Neuron (in vitro differentiated cells): ENCODE measurements around the gene PGAP1.

ENCODE experiments used
- H2AFZ ChIP-seq: one replicate; pipeline ENCODE4 v1.6.1; 2013; ENCODE audit warnings: low read depth, mild to moderate bottlenecking, inconsistent platforms, low read length, moderate library complexity
- H3K27me3 ChIP-seq: one replicate; pipeline ENCODE4 v1.6.1; 2013; ENCODE audit warnings: low read length; ENCODE audit not compliant: insufficient read depth
- H3K36me3 ChIP-seq: one replicate; pipeline ENCODE4 v1.6.1; 2013; ENCODE audit warnings: low read length; ENCODE audit not compliant: insufficient read depth
- H3K4me1 ChIP-seq: one replicate; pipeline ENCODE4 v1.6.1; 2013; ENCODE audit warnings: low read length; ENCODE audit not compliant: insufficient read depth
- H3K4me3 ChIP-seq: 2 replicates; pipeline ENCODE4 v1.5.1; 2013; ENCODE audit warnings: mild to moderate bottlenecking, low read length, moderate library complexity
- H3K9me3 ChIP-seq: one replicate; pipeline ENCODE4 v1.6.1; 2013; ENCODE audit warnings: low read length

Gene PGAP1

DNA sequence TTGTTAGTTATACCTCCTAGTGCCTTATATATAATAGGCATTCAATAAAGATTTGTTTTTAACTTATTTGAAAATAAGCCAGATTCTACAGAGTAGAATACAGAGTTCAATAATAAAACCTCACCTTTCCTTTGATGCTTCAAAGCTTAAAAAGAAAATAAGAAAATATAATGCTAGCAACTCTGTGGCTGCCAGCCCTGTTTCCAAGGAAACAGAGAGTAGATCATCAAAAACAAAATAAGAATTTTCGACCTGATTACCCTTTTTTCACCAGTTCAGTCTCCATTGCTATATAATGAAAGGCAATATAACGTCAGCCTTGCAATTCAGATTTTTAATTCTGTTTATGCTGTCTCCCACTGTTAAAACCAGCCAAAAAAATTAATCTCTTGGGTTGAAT is 8.9 kb upstream of the PGAP1 start:
- H3K9me3 ChIP-seq: no peaks in the 10 kb centered on the region
- no peaks in the 10 kb centered on the region for H3K27me3 ChIP-seq
- no peaks in the 10 kb centered on the region for H3K4me1 ChIP-seq
- H3K36me3 ChIP-seq: no peaks in the 10 kb centered on the region
- no peak overlapping the region for H2AFZ ChIP-seq
- no peak overlapping the region for H3K4me3 ChIP-seq

GRCh38 chr2:196934672-196935071 is 8.2 kb upstream of the PGAP1 start:
- Histone ChIP-seq H3K4me3 (no peak overlapping the region), H3K4me1 (no peaks in the 10 kb centered on the region), H3K36me3 (no peaks in the 10 kb centered on the region), H3K27me3 (no peaks in the 10 kb centered on the region), H2AFZ (no peak overlapping the region), H3K9me3 (no peaks in the 10 kb centered on the region)

GRCh38 chr2:196931555-196931954 is 5.0 kb upstream of the PGAP1 start:
- no peaks in the 10 kb centered on the region for H3K9me3 ChIP-seq
- H3K4me3 ChIP-seq: no peak overlapping the region
- no peaks in the 10 kb centered on the region for H3K27me3 ChIP-seq
- no peak overlapping the region for H2AFZ ChIP-seq
- H3K4me1 ChIP-seq: peaks cover 9% of the 10 kb centered on the region
- no peaks in the 10 kb centered on the region for H3K36me3 ChIP-seq

DNA sequence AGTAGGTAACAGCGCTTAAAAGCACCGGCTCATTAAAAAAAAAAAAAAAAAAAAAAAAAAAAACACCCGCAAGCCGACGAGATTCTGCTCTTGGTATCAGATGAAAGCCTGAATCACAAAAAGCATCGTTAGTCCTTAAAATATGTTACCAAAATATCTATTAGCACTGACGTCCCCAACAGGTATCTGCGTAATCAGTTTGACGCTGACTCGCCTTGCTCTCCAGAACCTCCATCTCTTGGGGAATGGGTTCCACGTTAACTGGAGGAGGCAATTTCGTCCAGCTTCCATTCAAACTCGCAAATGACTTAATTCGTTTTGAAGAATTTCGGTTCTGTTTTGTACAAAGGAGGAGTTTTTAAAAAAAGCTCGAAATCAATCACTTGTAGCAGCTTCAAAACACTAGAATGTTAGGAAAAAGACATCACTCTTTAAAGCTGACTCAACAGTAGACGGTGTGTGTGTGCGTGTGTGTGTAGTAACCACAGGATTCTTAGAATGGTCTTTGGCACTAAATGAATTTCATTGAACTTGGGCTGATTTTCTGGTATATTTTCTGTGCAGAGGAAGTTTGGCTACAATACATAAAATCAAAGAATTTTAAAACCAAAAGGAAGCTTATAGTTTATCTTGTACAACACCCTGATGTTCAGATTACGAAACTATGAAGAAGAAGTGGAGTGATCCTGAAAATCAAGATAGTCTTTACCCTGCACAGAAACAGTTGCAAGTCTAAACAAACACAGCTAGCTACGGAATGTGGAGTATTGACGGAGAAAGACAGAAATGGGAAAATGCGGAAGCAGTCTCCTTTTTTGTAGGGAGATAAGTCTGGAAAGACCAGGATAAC is 1.1 kb upstream of the PGAP1 start:
- H3K4me1 ChIP-seq: peaks cover 18% of the 10 kb centered on the region
- H3K9me3 ChIP-seq: no peaks in the 10 kb centered on the region
- peak overlapping the region; percentile 58 for H2AFZ ChIP-seq
- H3K36me3 ChIP-seq: no peaks in the 10 kb centered on the region
- H3K4me3 ChIP-seq: peak overlapping the region; percentile 87
- no peaks in the 10 kb centered on the region for H3K27me3 ChIP-seq

DNA sequence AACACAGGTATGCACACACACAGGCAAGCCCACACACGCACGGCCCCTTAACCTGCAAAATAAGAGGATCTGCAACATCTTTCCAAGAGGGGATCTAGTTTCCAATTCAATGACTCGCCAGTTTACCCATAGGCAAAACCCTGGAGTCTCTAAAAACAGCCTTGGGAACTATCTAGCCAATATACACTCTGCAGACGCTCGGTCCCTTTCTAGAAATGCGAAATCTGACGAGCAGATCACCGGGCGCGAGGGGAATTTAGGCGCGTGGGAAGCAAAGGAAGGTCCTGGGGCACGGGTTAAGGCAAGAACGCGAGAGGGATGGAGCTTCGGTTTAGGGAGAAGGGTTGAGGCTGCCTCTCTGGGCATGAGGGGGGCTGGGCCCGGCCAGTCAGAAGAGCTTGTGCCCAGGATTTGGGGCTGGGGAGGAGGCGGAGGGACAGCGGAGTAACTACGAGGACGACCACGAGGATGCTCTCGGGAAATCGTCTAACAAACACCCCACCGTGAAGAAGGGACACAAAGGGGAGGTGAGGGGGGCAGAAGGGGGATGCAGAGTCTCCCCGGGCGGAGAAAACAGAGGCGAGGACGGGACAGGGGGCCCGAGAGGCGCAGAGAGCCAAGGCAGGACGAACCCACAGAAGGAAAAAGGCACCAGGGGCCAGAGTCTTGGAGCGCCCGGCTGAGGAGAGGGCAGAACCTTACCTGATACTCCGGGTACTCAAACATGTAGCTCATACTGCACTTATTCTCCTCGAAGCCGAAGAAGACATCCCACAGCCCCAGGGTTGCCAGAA is 542 bp downstream of the PGAP1 start:
- Histone ChIP-seq H3K9me3 (no peaks in the 10 kb centered on the region), H3K4me3 (peak overlapping the region; percentile 87)

GRCh38 chr2:196925051-196925767 is 1.3 kb downstream of the PGAP1 start:
- Histone ChIP-seq H3K4me3 (peak overlapping the region; percentile 87), H3K27me3 (no peaks in the 10 kb centered on the region), H3K36me3 (no peaks in the 10 kb centered on the region), H3K9me3 (no peaks in the 10 kb centered on the region), H3K4me1 (peaks cover 24% of the 10 kb centered on the region), H2AFZ (peak overlapping the region; percentile 59)

More for the DNA sequence above, 542 bp downstream of the PGAP1 start:
- Histone ChIP-seq H3K36me3 (no peaks in the 10 kb centered on the region), H2AFZ (peak overlapping the region; percentile 59), H3K27me3 (no peaks in the 10 kb centered on the region), H3K4me1 (peaks cover 24% of the 10 kb centered on the region)

- H2AFZ ChIP-seq: no peak overlapping the region
- peaks cover 3% of the 10 kb centered on the region for H3K9me3 ChIP-seq
- H3K4me3 ChIP-seq: peak overlapping the region; percentile 87
- H3K4me1 ChIP-seq: peaks cover 24% of the 10 kb centered on the region
- no peaks in the 10 kb centered on the region for H3K27me3 ChIP-seq
- H3K36me3 ChIP-seq: peaks cover 7% of the 10 kb centered on the region
These were observed 2.5 kb downstream of the PGAP1 start for GRCh38 chr2:196924051-196924450.

DNA sequence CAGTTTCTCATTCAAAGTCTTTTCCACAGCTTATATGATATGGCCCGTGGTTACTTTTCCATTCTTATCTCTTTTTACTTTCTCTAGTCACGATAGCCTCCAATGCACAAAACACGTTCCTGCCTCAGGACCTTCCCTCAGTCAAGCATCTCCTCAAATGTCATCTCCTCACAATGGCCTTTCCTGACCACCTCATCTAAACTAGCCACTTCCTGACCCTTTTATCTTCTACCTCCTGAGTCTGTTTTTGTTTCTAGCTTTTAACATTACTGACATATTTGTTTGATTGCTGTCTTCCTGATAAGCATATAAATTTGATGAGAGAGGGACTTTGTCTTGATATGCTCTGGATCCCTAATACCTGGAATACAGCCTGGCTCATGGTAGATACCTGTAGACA is 7.6 kb downstream of the PGAP1 start:
- H3K9me3 ChIP-seq: peaks cover 14% of the 10 kb centered on the region
- H3K36me3 ChIP-seq: peaks cover 56% of the 10 kb centered on the region
- no peak overlapping the region for H2AFZ ChIP-seq
- H3K4me3 ChIP-seq: no peak overlapping the region
- H3K27me3 ChIP-seq: no peaks in the 10 kb centered on the region
- H3K4me1 ChIP-seq: peaks cover 13% of the 10 kb centered on the region

DNA sequence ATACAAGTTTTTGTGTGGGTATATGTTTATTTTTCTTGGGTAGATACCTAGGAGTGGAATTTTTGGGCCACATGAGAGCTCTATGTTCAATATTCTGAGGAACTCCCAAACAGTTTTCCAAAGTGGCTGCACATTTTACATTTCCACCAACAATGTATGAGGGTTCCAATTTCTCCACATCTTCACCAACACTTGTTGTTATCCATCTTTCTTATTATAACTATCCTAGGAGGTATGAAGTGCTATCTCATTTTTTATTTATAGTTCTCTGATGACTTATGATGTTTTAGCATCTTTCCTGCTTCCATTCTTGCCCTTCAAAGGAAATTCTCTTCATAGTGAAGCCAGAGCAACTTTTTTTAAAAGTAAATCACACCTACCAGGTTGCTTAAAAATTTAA is 8.7 kb downstream of the PGAP1 start:
- Histone ChIP-seq H2AFZ (no peak overlapping the region), H3K4me3 (no peak overlapping the region), H3K9me3 (peaks cover 14% of the 10 kb centered on the region), H3K36me3 (peaks cover 68% of the 10 kb centered on the region), H3K27me3 (no peaks in the 10 kb centered on the region), H3K4me1 (peaks cover 6% of the 10 kb centered on the region)

DNA sequence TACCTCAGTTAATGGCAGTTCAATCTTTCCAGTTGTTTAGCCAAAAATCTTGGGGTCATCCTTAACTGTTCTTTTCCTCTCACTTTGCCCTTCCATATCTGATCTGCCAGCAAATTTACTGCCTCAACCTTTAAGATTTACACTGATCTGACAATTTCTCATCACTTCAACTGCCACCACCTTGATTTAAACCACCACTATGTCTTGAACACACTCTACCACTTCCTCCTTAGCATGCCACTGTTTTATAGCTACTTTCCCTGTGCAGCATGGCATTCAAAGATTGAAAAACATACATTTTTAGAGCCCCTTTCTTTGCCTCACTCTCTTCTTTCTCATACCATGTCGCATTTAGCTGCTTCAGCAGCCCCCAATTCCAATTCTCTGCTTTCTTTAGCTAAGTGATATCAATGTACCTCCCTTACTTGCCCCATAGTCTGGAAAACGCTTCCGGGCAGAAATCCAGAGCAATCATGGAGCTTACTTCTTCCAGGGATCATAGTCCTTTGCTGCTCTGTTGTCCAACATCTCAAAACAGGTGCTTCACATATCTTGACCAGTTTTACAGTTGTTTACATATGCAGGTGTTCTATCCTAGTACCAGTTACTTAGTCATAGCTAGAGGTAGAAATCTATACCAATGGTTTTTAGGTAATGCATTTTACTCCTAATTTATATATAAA is 10.9 kb downstream of the PGAP1 start:
- H3K36me3 ChIP-seq: peaks cover 80% of the 10 kb centered on the region
- no peaks in the 10 kb centered on the region for H3K4me1 ChIP-seq
- no peak overlapping the region for H2AFZ ChIP-seq
- H3K4me3 ChIP-seq: no peak overlapping the region
- no peaks in the 10 kb centered on the region for H3K27me3 ChIP-seq
- peaks cover 18% of the 10 kb centered on the region for H3K9me3 ChIP-seq

GRCh38 chr2:196914867-196915460 is 11.5 kb downstream of the PGAP1 start:
- peaks cover 18% of the 10 kb centered on the region for H3K9me3 ChIP-seq
- peaks cover 80% of the 10 kb centered on the region for H3K36me3 ChIP-seq
- no peaks in the 10 kb centered on the region for H3K27me3 ChIP-seq
- H3K4me1 ChIP-seq: no peaks in the 10 kb centered on the region
- no peak overlapping the region for H2AFZ ChIP-seq
- H3K4me3 ChIP-seq: no peak overlapping the region

GRCh38 chr2:196913691-196914090 is 12.8 kb downstream of the PGAP1 start:
- Histone ChIP-seq H3K4me1 (no peaks in the 10 kb centered on the region), H3K9me3 (peaks cover 13% of the 10 kb centered on the region), H3K4me3 (no peak overlapping the region), H3K36me3 (peaks cover 70% of the 10 kb centered on the region), H3K27me3 (no peaks in the 10 kb centered on the region), H2AFZ (no peak overlapping the region)
